Right lobe of liver (tissue), 6 donors: ENCODE data around the gene FTL. TPM values are rescaled to one million over a fixed set of nuclear protein-coding genes. Genes with fewer than 3 reads are reported as not detected.
A peak's percentile ranks its signal among the peaks of the same experiment; 100 is the strongest.

Experiments
- ATAC-seq, 4 donors: fragments of 200-7000 bp; cut with Tn5 transposase; one replicate each; pipeline ENCODE4 v1.9.1; 2020; ENCODE audit warnings: mild to moderate bottlenecking in 4 of 4, moderate library complexity in 4 of 4
- DNase-seq, 3 donors: peaks; one replicate each; pipeline ENCODE4 v3.0.0-alpha.2; 2020
- H3K27ac ChIP-seq, 3 donors: fragments of 200-600 bp; one replicate each; pipeline ENCODE4 v1.8.0; 2022
- H3K27me3 ChIP-seq, 2 donors: fragments of 200-600 bp; one replicate each; pipeline ENCODE4 v1.8.0; 2022
- H3K36me3 ChIP-seq, 4 donors: fragments of 200-600 bp; sonication (generic) in 1 of 4; one replicate each; pipeline versions ENCODE4 v1.5.1 to v1.8.0; 2017 to 2022; ENCODE audit warnings: control low read depth in 1 of 4
- H3K4me1 ChIP-seq, 4 donors: fragments of 200-600 bp; sonication (generic) in 1 of 4; one replicate each; pipeline versions ENCODE4 v1.5.1 to v1.8.0; 2017 to 2022; ENCODE audit warnings: control low read depth in 1 of 4
- H3K4me3 ChIP-seq, 3 donors: fragments of 200-600 bp; one replicate each; pipeline ENCODE4 v1.8.0; 2022
- H3K9me3 ChIP-seq, 4 donors: fragments of 200-600 bp; sonication (generic) in 1 of 4; one replicate each; pipeline versions ENCODE4 v1.5.1 to v1.8.0; 2017 to 2022; ENCODE audit warnings: control low read depth in 1 of 4
- CTCF ChIP-seq, 4 donors: fragments of 200-600 bp in 3 of 4; fragments of 450-650 bp in 1 of 4; IDR thresholded peaks; one replicate each; pipeline versions ENCODE4 v1.5.1 to v1.8.0; 2016 to 2022; ENCODE audit warnings: antibody characterized with exemption in 4 of 4, mild to moderate bottlenecking in 2 of 4
- POLR2A ChIP-seq: fragments of 450-650 bp; IDR thresholded peaks from one replicate; pipeline ENCODE4 v1.6.1; 2017; ENCODE audit warnings: antibody characterized with exemption, mild to moderate bottlenecking
- WGBS: methylation state at CpG from one replicate; pipeline ENCODE4 v1.1.6; 2018; ENCODE audit warnings: low coverage, low lambda C conversion rate; ENCODE audit not compliant: insufficient coverage; ENCODE audit errors: missing lambda C conversion rate; 5-methylcytosine and 5-hydroxymethylcytosine counted together
- intact Hi-C, 2 donors: fragments of 100-400 bp; cut with DNase I; formaldehyde crosslinking; loops; one replicate each; pipeline versions ENCODE4 v1.11.2 to v1.14.1; 2022
- total RNA-seq, 6 experiments: library from RNA; depleted of rRNA in 2 of 6; stranded (reverse); fragments of >200 nt in 2 of 6; fragmentation: NEBNext Ultra II Directional in 3 of 6; extraction: Animal tissue kit (Norgen Biotek cat#: 25700) in 3 of 6; gene quantifications; one replicate each; pipeline versions ENCODE4 v1.1.0 to v1.2.4, GENCODE V29; 2016 to 2023
- donor health status: DM: no; HTN: yes; CAD: no.
- donor health status: DM: no; HTN: no; CAD: no.
- donor health status: DM: no; HTN: no; CAD: no.
- donor health status: DM: no; HTN: yes; CAD: no.
- donor health status: DM: no; HTN: yes; CAD: no.

FTL gene
- total RNA-seq, 6 experiments from 2014 or later, result 5,005 to 19,229 (median 10,447) TPM

GRCh38 chr19:48961673-48962028, 3.5 kb upstream of the FTL start:
- H3K27ac ChIP-seq, result peak overlapping the region; percentile 97 to 99 (median 98)
- no peaks in the 10 kb centered on the region for H3K9me3 ChIP-seq
- no peaks in the 10 kb centered on the region for H3K27me3 ChIP-seq
- H3K4me1 ChIP-seq, result peaks cover 0 to 15% (median 0%) of the 10 kb centered on the region in 4 donors
- DNase-seq, result no peak
- WGBS, result 61% methylated on average over 4 of the region's 12 CpGs
- no peak for ATAC-seq
- intact Hi-C loops, result loop anchor here in 1 of 2 donors (10.0 kb wide), 1 partner anchor 57 kb away; the partner anchor contains the start of gene NUCB1
- H3K4me3 ChIP-seq, result no peak overlapping the region
- H3K36me3 ChIP-seq, result peaks cover 0 to 13% (median 1%) of the 10 kb centered on the region in 4 donors
- TF ChIP-seq POLR2A (no peak), CTCF (IDR thresholded peaks at IDR 0.05) (no peak)

- DNase-seq, result peak; percentile 91 to 94 (median 91)
- Histone ChIP-seq H3K9me3 (no peaks in the 10 kb centered on the region), H3K36me3 (peaks cover 0 to 18% (median 1%) of the 10 kb centered on the region in 4 donors), H3K4me1 (peaks cover 0 to 19% (median 0%) of the 10 kb centered on the region in 4 donors), H3K4me3 (peak overlapping the region in 2 of 3 donors; percentile 44 to 87), H3K27ac (peak overlapping the region; percentile 97 to 99 (median 98)), H3K27me3 (no peaks in the 10 kb centered on the region)
- intact Hi-C loops, result loop anchor here in 1 of 2 donors (10.0 kb wide), 1 partner anchor 57 kb away; the partner anchor contains the start of gene NUCB1
- WGBS, result 39% methylated on average over 15 of the region's 22 CpGs
- peak; percentile 35 to 63 (median 50) for ATAC-seq
- TF ChIP-seq POLR2A (peak; percentile 83), CTCF (IDR thresholded peaks at IDR 0.05) (no peak)
These were observed 2.9 kb upstream of the FTL start for GRCh38 chr19:48962029-48962848.

- TF ChIP-seq POLR2A, result no peak
- no peak for TF ChIP-seq CTCF (IDR thresholded peaks at IDR 0.05)
- H3K4me3 ChIP-seq, result peak overlapping the region in 2 of 3 donors; percentile 44 to 87
- ATAC-seq, result no peak
- H3K36me3 ChIP-seq, result peaks cover 0 to 18% (median 1%) of the 10 kb centered on the region in 4 donors
- H3K9me3 ChIP-seq, result no peaks in the 10 kb centered on the region
- no peak for DNase-seq
- peak overlapping the region; percentile 97 to 99 (median 98) for H3K27ac ChIP-seq
- intact Hi-C loops, result loop anchor here in 1 of 2 donors (10.0 kb wide), 1 partner anchor 58 kb away; the partner anchor contains the start of gene NUCB1
- peaks cover 0 to 19% (median 0%) of the 10 kb centered on the region in 4 donors for H3K4me1 ChIP-seq
- 11% methylated on average over 6 of the region's 7 CpGs for WGBS
- H3K27me3 ChIP-seq, result no peaks in the 10 kb centered on the region
These were observed 2.3 kb upstream of the FTL start for GRCh38 chr19:48962849-48963165.

GRCh38 chr19:48963371-48964204, 1.5 kb upstream of the FTL start:
- peak; percentile 26 to 54 (median 42) for ATAC-seq
- WGBS, result 9% methylated on average over 15 of the region's 28 CpGs
- intact Hi-C loops, result loop anchor here in 1 of 2 donors (10.0 kb wide), 1 partner anchor 59 kb away; the partner anchor contains the start of gene NUCB1
- peak overlapping the region; percentile 97 to 99 (median 98) for H3K27ac ChIP-seq
- no peak for TF ChIP-seq CTCF (IDR thresholded peaks at IDR 0.05)
- TF ChIP-seq POLR2A, result peak; percentile 70
- H3K9me3 ChIP-seq, result no peaks in the 10 kb centered on the region
- peak overlapping the region; percentile 32 to 97 (median 87) for H3K4me3 ChIP-seq
- no peaks in the 10 kb centered on the region for H3K27me3 ChIP-seq
- peaks cover 0 to 20% (median 0%) of the 10 kb centered on the region in 4 donors for H3K4me1 ChIP-seq
- H3K36me3 ChIP-seq, result peaks cover 0 to 18% (median 1%) of the 10 kb centered on the region in 4 donors
- DNase-seq, result peak; percentile 89 to 93 (median 92)
